HCT116 (cell line): ENCODE results near the gene KRT73. TPM values are rescaled to one million over a fixed set of nuclear protein-coding genes. Genes with fewer than 3 reads are reported as not detected.

ENCODE experiments used
- ATAC-seq: fragments of 200-7000 bp; cut with Tn5 transposase; 2 replicates; pipeline ENCODE4 v1.9.1; 2020; ENCODE audit warnings: mild to moderate bottlenecking, moderate library complexity
- BruUV-seq: library from RNA; stranded (reverse); fragments of 400-500 nt; replicated peaks from 2 replicates; lab custom pipeline; 2021; lab: Mats Ljungman, UMichigan
- CTCF ChIA-PET: fragments of 300-600 bp; sonication (Branson Sonifier 250); formaldehyde crosslinking; loops from one replicate; lab custom pipeline; 2021; ENCODE audit warnings: antibody characterized with exemption; lab: Charles Lee
- POLR2A ChIA-PET: fragments of 300-600, 350-600 bp; sonication (Branson Sonifier 250); formaldehyde crosslinking; loops from one replicate; lab custom pipeline; 2021; ENCODE audit warnings: antibody characterized with exemption; lab: Charles Lee
- RAD21 ChIA-PET, 2 experiments: fragments of 300-600 bp; sonication (Branson Sonifier 250); formaldehyde crosslinking; loops; one replicate each; lab custom pipeline; 2023; ENCODE audit warnings: low total read pairs in 2 of 2; ENCODE audit not compliant: uncharacterized antibody in 2 of 2, unreplicated experiment in 2 of 2, low non-redundant PET in 1 of 2; lab: Charles Lee
- DNase-seq: peaks from one replicate; pipeline ENCODE4 v3.0.0-alpha.2; 2010; ENCODE audit warnings: low read depth, low spot score
- H2AFZ ChIP-seq: fragments of 200-600 bp; shearing (Covaris generic), sonication (generic); 2 replicates; pipeline ENCODE4 v1.6.1; 2017; ENCODE audit warnings: low read depth, mixed run types, mixed read lengths, antibody characterized with exemption, low read length; ENCODE audit not compliant: poor library complexity, severe bottlenecking
- H3K27ac ChIP-seq: 2 replicates; pipeline ENCODE4 v1.5.1; 2012; ENCODE audit warnings: low read depth, low read length
- H3K27me3 ChIP-seq: fragments of 200-600 bp; sonication (generic); 2 replicates; pipeline ENCODE4 v1.6.1; 2016; ENCODE audit warnings: mixed run types, low read length, mixed read lengths; ENCODE audit not compliant: insufficient read depth
- H3K36me3 ChIP-seq, 2 experiments: fragments of 200-500 bp in 1 of 2; fragments of 200-600 bp in 1 of 2; sonication (Bioruptor generic) in 1 of 2; sonication (generic) in 1 of 2; 2 replicates each; pipeline versions ENCODE4 v1.5.1 to v1.6.1; 2014 to 2016; ENCODE audit warnings: low read length in 2 of 2, inconsistent platforms in 1 of 2, mixed read lengths in 1 of 2, mixed run types in 1 of 2; ENCODE audit not compliant: insufficient read depth in 2 of 2, control insufficient read depth in 1 of 2
- H3K4me1 ChIP-seq, 2 experiments: fragments of 200-600 bp in 1 of 2; sonication (generic) in 1 of 2; 2 replicates each; pipeline versions ENCODE4 v1.5.1 to v1.6.1; 2012 to 2017; ENCODE audit warnings: low read length in 2 of 2, inconsistent platforms in 1 of 2, mild to moderate bottlenecking in 1 of 2, mixed read lengths in 1 of 2, mixed run types in 1 of 2, moderate library complexity in 1 of 2; ENCODE audit not compliant: insufficient read depth in 2 of 2, control insufficient read depth in 1 of 2
- H3K4me2 ChIP-seq: fragments of 200-600 bp; sonication (generic); 2 replicates; pipeline ENCODE4 v1.6.1; 2017; ENCODE audit warnings: mixed run types, low read length, mixed read lengths
- H3K4me3 ChIP-seq, 2 experiments: fragments of 200-600 bp in 1 of 2; sonication (generic) in 1 of 2; replicated peaks in 1 of 2; 2 replicates each; pipeline ENCODE4 v1.5.1; 2011 to 2016; ENCODE audit warnings: low read length in 2 of 2, control low read depth in 1 of 2, low read depth in 1 of 2, mild to moderate bottlenecking in 1 of 2, mixed read lengths in 1 of 2, mixed run types in 1 of 2
- H3K79me2 ChIP-seq: fragments of 200-600 bp; sonication (generic); 2 replicates; pipeline ENCODE4 v1.6.1; 2017; ENCODE audit warnings: mild to moderate bottlenecking, mixed run types, low read length, moderate library complexity, mixed read lengths; ENCODE audit not compliant: insufficient read depth
- H3K9ac ChIP-seq: fragments of 200-600 bp; sonication (generic); 2 replicates; pipeline ENCODE4 v1.6.1; 2016; ENCODE audit warnings: low read length, mixed read lengths
- H3K9me2 ChIP-seq: fragments of 200-600 bp; sonication (generic), shearing (Covaris generic); 2 replicates; pipeline ENCODE4 v1.6.1; 2017; ENCODE audit warnings: mixed run types, mild to moderate bottlenecking, moderate library complexity; ENCODE audit not compliant: insufficient read depth
- H3K9me3 ChIP-seq, 2 experiments: fragments of 200-500 bp in 1 of 2; fragments of 200-600 bp in 1 of 2; sonication (Bioruptor generic) in 1 of 2; sonication (generic) in 1 of 2; 2 replicates each; pipeline ENCODE4 v1.6.1; 2014 to 2017; ENCODE audit warnings: low read length in 2 of 2, mixed read lengths in 2 of 2, inconsistent platforms in 1 of 2, low read depth in 1 of 2, mild to moderate bottlenecking in 1 of 2, mixed run types in 1 of 2, moderate library complexity in 1 of 2; ENCODE audit not compliant: control insufficient read depth in 1 of 2, insufficient read depth in 1 of 2
- H4K20me1 ChIP-seq: fragments of 200-600 bp; sonication (generic), shearing (Covaris generic); 2 replicates; pipeline ENCODE4 v1.6.1; 2017; ENCODE audit warnings: mixed run types, mild to moderate bottlenecking, moderate library complexity; ENCODE audit not compliant: insufficient read depth
- CBX3 ChIP-seq: IDR thresholded peaks from 2 replicates; pipeline ENCODE4 v1.6.1; 2012; ENCODE audit warnings: low read depth
- CEBPB ChIP-seq: IDR thresholded peaks from 2 replicates; pipeline ENCODE4 v1.6.1; 2012; ENCODE audit warnings: low read depth
- EGR1 ChIP-seq: IDR thresholded peaks from 2 replicates; pipeline ENCODE4 v1.6.1; 2012; ENCODE audit warnings: low read depth
- ELF1 ChIP-seq: IDR thresholded peaks from 2 replicates; pipeline ENCODE4 v1.6.1; 2012; ENCODE audit warnings: low read depth, borderline replicate concordance
- EZH2 ChIP-seq: fragments of 200-600 bp; sonication (generic); IDR thresholded peaks from 2 replicates; pipeline ENCODE4 v1.6.1; 2017; ENCODE audit warnings: antibody characterized with exemption, mixed run types
- FOSL1 ChIP-seq: IDR thresholded peaks from 2 replicates; pipeline ENCODE4 v1.6.1; 2012; ENCODE audit warnings: low read depth
- POLR2A ChIP-seq: IDR thresholded peaks from 2 replicates; pipeline ENCODE4 v1.7.0; 2011; ENCODE audit warnings: borderline replicate concordance; ENCODE audit not compliant: insufficient read depth, insufficient read length; ENCODE audit errors: extremely low read depth
- POLR2AphosphoS5 ChIP-seq: IDR thresholded peaks from 2 replicates; pipeline ENCODE4 v1.6.1; 2011; ENCODE audit warnings: mild to moderate bottlenecking, low read depth, low read length, moderate library complexity
- RAD21 ChIP-seq: IDR thresholded peaks from 2 replicates; pipeline ENCODE4 v1.6.1; 2012; ENCODE audit warnings: low read depth, mild to moderate bottlenecking
- SP1 ChIP-seq: IDR thresholded peaks from 2 replicates; pipeline ENCODE4 v1.6.1; 2012; ENCODE audit warnings: low read depth
- SRF ChIP-seq: IDR thresholded peaks from 2 replicates; pipeline ENCODE4 v1.6.1; 2012; ENCODE audit warnings: low read depth
- TCF7L2 ChIP-seq: IDR thresholded peaks from 2 replicates; pipeline ENCODE4 v1.7.0; 2011; ENCODE audit warnings: borderline replicate concordance, inconsistent platforms; ENCODE audit not compliant: insufficient read depth, insufficient read length; ENCODE audit errors: extremely low read depth
- ZFX ChIP-seq: fragments of 450-650 bp; IDR thresholded peaks from 2 replicates; pipeline ENCODE4 v1.6.1; 2017
- ZNF274 ChIP-seq: fragments of 200-500 bp; sonication (Bioruptor generic); IDR thresholded peaks from 2 replicates; pipeline ENCODE4 v1.6.1; 2014; ENCODE audit warnings: mild to moderate bottlenecking, low read depth, low read length, inconsistent platforms
- intact Hi-C: fragments of 100-400 bp; cut with micrococcal nuclease; formaldehyde crosslinking; loops from 2 replicates; pipeline ENCODE4 v1.10.0; 2022
- total RNA-seq: library from RNA; stranded (reverse); gene quantifications from one replicate; pipeline ENCODE4 v1.2.1, GENCODE V29; 2021; ENCODE audit not compliant: unreplicated experiment
- TF ChIP-seq, protein P1 (sequence below): IDR thresholded peaks from 2 replicates; pipeline ENCODE4 v1.6.1; 2012
- TF ChIP-seq, protein P2 (sequence below): IDR thresholded peaks from 2 replicates; pipeline ENCODE4 v1.6.1; 2012
- TF ChIP-seq, protein P3 (sequence below): IDR thresholded peaks from 2 replicates; pipeline ENCODE4 v1.6.1; 2012; ENCODE audit warnings: low read depth
- TF ChIP-seq, protein P4 (sequence below), 3 experiments: fragments of 200-600 bp in 1 of 3; sonication (generic) in 1 of 3; IDR thresholded peaks in 2 of 3; conservative IDR thresholded peaks in 1 of 3; 2 replicates each; pipeline ENCODE4 v1.5.1; 2012 to 2017; ENCODE audit warnings: low read depth in 2 of 3, low read length in 2 of 3, antibody characterized with exemption in 1 of 3, borderline replicate concordance in 1 of 3, control low read depth in 1 of 3, mild to moderate bottlenecking in 1 of 3, mixed read lengths in 1 of 3, mixed run types in 1 of 3, moderate library complexity in 1 of 3; ENCODE audit not compliant: insufficient read depth in 1 of 3

KRT73 gene
- total RNA-seq, 1 experiment from 2014 or later, result not detected

DNA sequence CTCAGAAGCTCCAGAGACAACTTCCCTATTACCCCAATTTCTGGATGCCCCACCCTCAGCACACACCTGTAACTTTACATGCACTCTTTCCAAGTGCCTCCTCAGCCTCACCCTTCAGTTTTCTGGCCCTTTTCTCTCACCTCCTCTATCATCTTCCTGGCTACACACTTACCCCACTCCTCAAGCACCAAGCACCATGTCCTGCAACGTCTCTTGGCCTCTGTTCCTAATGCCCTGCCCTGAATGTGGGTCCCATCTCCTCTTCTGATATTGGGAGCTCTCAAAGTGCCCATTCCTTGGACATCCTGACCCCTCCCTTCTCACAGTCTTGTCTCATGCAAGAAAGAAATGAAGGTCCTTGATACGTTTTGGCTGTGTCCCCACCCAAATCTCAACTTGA is 18.3 kb downstream of the KRT73 start:
- Histone ChIP-seq H3K9me2 (no peaks in the 10 kb centered on the region), H3K36me3 (no peaks in the 10 kb centered on the region), H3K27ac (no peak overlapping the region), H3K4me1 (peaks cover 0 to 21% of the 10 kb centered on the region in 2 experiments; a peak in 3 of 4 replicates), H3K9me3 (no peaks in the 10 kb centered on the region), H3K4me3 (no peak overlapping the region), H3K79me2 (no peaks in the 10 kb centered on the region), H2AFZ (no peak overlapping the region), H3K9ac (no peak overlapping the region), H3K4me2 (no peak overlapping the region), H3K27me3 (no peaks in the 10 kb centered on the region; the same call in 1 of the 2 replicates), H4K20me1 (no peaks in the 10 kb centered on the region)
- TF ChIP-seq TCF7L2 (no peak), CEBPB (no peak), RAD21 (no peak), EZH2 (no peak), CBX3 (no peak), ZFX (no peak), SRF (no peak), EGR1 (no peak), ELF1 (no peak), POLR2A (no peak), SP1 (no peak), POLR2AphosphoS5 (no peak), FOSL1 (no peak), ZNF274 (no peak)
- TF ChIP-seq, protein P1, sequence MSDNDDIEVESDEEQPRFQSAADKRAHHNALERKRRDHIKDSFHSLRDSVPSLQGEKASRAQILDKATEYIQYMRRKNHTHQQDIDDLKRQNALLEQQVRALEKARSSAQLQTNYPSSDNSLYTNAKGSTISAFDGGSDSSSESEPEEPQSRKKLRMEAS, result no peak
- TF ChIP-seq, protein P2, sequence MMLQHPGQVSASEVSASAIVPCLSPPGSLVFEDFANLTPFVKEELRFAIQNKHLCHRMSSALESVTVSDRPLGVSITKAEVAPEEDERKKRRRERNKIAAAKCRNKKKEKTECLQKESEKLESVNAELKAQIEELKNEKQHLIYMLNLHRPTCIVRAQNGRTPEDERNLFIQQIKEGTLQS, result no peak
- TF ChIP-seq, protein P3, sequence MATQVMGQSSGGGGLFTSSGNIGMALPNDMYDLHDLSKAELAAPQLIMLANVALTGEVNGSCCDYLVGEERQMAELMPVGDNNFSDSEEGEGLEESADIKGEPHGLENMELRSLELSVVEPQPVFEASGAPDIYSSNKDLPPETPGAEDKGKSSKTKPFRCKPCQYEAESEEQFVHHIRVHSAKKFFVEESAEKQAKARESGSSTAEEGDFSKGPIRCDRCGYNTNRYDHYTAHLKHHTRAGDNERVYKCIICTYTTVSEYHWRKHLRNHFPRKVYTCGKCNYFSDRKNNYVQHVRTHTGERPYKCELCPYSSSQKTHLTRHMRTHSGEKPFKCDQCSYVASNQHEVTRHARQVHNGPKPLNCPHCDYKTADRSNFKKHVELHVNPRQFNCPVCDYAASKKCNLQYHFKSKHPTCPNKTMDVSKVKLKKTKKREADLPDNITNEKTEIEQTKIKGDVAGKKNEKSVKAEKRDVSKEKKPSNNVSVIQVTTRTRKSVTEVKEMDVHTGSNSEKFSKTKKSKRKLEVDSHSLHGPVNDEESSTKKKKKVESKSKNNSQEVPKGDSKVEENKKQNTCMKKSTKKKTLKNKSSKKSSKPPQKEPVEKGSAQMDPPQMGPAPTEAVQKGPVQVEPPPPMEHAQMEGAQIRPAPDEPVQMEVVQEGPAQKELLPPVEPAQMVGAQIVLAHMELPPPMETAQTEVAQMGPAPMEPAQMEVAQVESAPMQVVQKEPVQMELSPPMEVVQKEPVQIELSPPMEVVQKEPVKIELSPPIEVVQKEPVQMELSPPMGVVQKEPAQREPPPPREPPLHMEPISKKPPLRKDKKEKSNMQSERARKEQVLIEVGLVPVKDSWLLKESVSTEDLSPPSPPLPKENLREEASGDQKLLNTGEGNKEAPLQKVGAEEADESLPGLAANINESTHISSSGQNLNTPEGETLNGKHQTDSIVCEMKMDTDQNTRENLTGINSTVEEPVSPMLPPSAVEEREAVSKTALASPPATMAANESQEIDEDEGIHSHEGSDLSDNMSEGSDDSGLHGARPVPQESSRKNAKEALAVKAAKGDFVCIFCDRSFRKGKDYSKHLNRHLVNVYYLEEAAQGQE, result no peak
- TF ChIP-seq, protein P4, sequence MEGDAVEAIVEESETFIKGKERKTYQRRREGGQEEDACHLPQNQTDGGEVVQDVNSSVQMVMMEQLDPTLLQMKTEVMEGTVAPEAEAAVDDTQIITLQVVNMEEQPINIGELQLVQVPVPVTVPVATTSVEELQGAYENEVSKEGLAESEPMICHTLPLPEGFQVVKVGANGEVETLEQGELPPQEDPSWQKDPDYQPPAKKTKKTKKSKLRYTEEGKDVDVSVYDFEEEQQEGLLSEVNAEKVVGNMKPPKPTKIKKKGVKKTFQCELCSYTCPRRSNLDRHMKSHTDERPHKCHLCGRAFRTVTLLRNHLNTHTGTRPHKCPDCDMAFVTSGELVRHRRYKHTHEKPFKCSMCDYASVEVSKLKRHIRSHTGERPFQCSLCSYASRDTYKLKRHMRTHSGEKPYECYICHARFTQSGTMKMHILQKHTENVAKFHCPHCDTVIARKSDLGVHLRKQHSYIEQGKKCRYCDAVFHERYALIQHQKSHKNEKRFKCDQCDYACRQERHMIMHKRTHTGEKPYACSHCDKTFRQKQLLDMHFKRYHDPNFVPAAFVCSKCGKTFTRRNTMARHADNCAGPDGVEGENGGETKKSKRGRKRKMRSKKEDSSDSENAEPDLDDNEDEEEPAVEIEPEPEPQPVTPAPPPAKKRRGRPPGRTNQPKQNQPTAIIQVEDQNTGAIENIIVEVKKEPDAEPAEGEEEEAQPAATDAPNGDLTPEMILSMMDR (IDR thresholded peaks at IDR 0.05 in 2 of 3, conservative IDR thresholded peaks at IDR 0.05 in 1 of 3; ENCODE audit: borderline replicate concordance in 1 of 3, insufficient read depth in 1 of 3, low read depth in 2 of 3, low read length in 2 of 3), result no peak
- ChIA-PET CTCF (no interaction called here), POLR2A (no interaction called here), RAD21 (no interaction called here)
- DNase-seq (no peak), ATAC-seq (no peak)
- no TSS peak for BruUV-seq
- intact Hi-C loops, result no loop called here
